ENCODE measurements around the gene RAF1. TPM values are rescaled to one million over a fixed set of nuclear protein-coding genes. Genes with fewer than 3 reads are reported as not detected.

Gene RAF1
- total RNA-seq, 2 donors from 2014 or later: 158 to 183 TPM

DNA sequence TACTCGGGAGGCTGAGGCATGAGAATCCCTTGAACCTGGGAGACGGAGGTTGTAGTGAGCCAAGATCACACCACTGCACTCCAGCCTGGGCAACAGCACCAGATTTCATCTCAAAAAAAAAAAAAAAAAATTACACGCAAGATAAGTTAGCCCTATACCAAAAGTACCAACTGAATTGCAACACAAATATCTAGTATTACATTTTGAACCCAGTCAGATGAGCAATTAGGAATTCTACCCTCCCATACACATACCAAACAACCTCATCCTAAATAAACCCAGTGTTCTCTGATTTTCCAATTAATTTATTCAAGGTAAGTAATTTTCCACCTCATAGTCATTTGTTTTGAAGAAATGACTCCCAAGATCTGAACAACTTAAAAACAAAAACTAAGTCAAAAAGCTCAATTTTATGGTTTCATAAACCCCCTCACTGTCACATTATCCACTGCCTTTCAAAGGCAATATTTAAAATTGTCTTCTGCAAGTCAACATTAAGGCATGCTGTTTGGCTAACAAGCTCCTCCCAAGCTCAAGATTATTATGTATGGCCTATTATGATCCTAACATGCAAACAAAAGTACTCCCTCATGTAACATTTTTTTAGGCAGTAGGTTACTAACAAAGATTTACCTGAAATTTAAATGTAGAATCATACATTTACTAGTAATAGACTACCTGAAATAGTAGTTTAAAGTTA is 4.5 kb downstream of the RAF1 start:
- peaks cover 48 to 68% of the 10 kb centered on the region in 2 donors for H3K4me1 ChIP-seq (ENCODE audit: control insufficient read depth in 1 of 2, low read depth in 2 of 2)
- peak overlapping the region in 1 of 2 donors; percentile 80 for H3K27ac ChIP-seq

DNA sequence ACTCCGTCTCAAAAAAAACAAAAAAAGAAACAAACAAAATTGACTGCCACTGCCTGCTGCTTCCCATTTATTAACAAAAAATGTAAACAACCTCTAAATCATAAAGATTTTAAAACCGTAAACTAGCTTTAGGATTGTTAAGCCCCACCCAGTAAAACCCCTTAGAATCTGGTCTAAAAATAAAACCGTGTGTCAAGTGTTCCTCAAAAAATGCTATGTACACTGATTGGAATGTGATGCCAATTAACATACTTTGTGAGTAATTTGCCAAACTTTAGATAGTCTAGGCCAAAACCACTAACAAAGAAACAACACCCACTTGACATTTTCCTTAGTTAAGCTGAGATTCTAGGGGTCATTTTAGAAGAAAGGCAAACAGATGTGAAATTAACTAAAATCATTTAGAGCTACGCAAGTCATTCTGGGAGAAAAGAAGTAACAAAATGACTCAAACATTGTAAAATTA is 5.3 kb downstream of the RAF1 start:
- H3K27me3 ChIP-seq (replicated peaks; ENCODE audit: insufficient read depth): no peaks in the 10 kb centered on the region
- ATAC-seq (ENCODE audit: insufficient number of reproducible peaks, low FRiP score, low read depth): no peak
- H3K4me1 ChIP-seq (ENCODE audit: control insufficient read depth in 1 of 2, low read depth in 2 of 2): peaks cover 55 to 76% of the 10 kb centered on the region in 2 donors
- peak overlapping the region; percentile 2 for H3K4me3 ChIP-seq
- TF ChIP-seq, protein P1, sequence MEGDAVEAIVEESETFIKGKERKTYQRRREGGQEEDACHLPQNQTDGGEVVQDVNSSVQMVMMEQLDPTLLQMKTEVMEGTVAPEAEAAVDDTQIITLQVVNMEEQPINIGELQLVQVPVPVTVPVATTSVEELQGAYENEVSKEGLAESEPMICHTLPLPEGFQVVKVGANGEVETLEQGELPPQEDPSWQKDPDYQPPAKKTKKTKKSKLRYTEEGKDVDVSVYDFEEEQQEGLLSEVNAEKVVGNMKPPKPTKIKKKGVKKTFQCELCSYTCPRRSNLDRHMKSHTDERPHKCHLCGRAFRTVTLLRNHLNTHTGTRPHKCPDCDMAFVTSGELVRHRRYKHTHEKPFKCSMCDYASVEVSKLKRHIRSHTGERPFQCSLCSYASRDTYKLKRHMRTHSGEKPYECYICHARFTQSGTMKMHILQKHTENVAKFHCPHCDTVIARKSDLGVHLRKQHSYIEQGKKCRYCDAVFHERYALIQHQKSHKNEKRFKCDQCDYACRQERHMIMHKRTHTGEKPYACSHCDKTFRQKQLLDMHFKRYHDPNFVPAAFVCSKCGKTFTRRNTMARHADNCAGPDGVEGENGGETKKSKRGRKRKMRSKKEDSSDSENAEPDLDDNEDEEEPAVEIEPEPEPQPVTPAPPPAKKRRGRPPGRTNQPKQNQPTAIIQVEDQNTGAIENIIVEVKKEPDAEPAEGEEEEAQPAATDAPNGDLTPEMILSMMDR (IDR thresholded peaks at IDR 0.05): no peak
- no peaks in the 10 kb centered on the region for H3K36me3 ChIP-seq
- no peaks in the 10 kb centered on the region for H3K9me3 ChIP-seq
- no peak for DNase-seq (ENCODE audit: low spot score)
- peak overlapping the region; percentile 72 to 80 for H3K27ac ChIP-seq

More for the DNA sequence above, 4.5 kb downstream of the RAF1 start:
- Histone ChIP-seq H3K4me3 (peak overlapping the region; percentile 13), H3K36me3 (no peaks in the 10 kb centered on the region), H3K9me3 (no peaks in the 10 kb centered on the region), H3K27me3 (replicated peaks; ENCODE audit: insufficient read depth) (no peaks in the 10 kb centered on the region)
- TF ChIP-seq, protein P1 (IDR thresholded peaks at IDR 0.05): no peak
- DNase-seq (ENCODE audit: low spot score) (no peak), ATAC-seq (ENCODE audit: insufficient number of reproducible peaks, low FRiP score, low read depth) (no peak)

DNA sequence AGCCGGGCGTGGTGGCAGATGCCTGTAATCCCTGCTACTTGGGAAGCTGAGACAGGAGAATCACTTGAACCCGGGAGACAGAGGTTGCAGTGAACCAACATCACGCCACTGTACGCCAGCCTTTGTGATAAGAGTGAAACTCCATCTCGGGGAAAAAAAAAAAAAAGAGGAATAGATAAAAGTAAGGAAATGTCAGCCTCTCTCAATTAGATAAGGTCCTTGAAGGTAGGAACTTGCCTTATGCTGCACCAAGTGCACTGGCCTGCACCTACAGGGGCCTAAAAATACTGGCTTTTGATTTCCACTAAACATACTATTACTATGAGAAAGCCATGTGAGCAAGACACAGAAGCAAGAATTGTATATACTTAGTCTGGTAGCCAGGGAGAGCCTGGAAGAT is 7.1 kb downstream of the RAF1 start:
- Histone ChIP-seq H3K27ac (peak overlapping the region; percentile 33 to 45), H3K27me3 (replicated peaks; ENCODE audit: insufficient read depth) (no peaks in the 10 kb centered on the region), H3K9me3 (no peaks in the 10 kb centered on the region), H3K36me3 (no peaks in the 10 kb centered on the region), H3K4me3 (no peak overlapping the region), H3K4me1 (ENCODE audit: control insufficient read depth in 1 of 2, low read depth in 2 of 2) (peaks cover 61 to 89% of the 10 kb centered on the region in 2 donors)
- ATAC-seq (ENCODE audit: insufficient number of reproducible peaks, low FRiP score, low read depth) (no peak), DNase-seq (ENCODE audit: low spot score) (no peak)
- TF ChIP-seq, protein P1 (IDR thresholded peaks at IDR 0.05): no peak

DNA sequence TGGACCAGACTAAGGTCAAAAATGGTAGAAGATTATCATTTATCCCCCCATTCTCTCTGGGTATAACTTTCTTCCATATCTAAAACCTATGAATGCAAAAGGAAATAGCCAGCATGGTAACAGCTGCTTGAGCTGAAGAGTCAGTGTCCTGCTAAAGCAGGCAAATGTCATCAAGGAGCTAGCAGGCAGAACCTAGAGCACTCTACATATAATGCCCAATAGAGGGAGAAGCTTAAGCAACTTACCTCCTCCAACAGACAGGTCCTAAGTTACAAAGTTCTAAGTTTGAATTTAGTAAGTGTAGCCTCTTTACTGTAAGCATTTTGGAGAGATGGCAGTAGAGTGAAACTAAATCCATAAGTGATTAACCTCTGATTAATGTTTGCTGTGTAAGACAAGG is 7.7 kb downstream of the RAF1 start:
- Histone ChIP-seq H3K27me3 (replicated peaks; ENCODE audit: insufficient read depth) (no peaks in the 10 kb centered on the region), H3K27ac (no peak overlapping the region), H3K36me3 (no peaks in the 10 kb centered on the region), H3K9me3 (no peaks in the 10 kb centered on the region), H3K4me3 (no peak overlapping the region), H3K4me1 (ENCODE audit: control insufficient read depth in 1 of 2, low read depth in 2 of 2) (peaks cover 54 to 84% of the 10 kb centered on the region in 2 donors)
- TF ChIP-seq, protein P1 (IDR thresholded peaks at IDR 0.05): no peak
- DNase-seq (ENCODE audit: low spot score): no peak
- no peak for ATAC-seq (ENCODE audit: insufficient number of reproducible peaks, low FRiP score, low read depth)

DNA sequence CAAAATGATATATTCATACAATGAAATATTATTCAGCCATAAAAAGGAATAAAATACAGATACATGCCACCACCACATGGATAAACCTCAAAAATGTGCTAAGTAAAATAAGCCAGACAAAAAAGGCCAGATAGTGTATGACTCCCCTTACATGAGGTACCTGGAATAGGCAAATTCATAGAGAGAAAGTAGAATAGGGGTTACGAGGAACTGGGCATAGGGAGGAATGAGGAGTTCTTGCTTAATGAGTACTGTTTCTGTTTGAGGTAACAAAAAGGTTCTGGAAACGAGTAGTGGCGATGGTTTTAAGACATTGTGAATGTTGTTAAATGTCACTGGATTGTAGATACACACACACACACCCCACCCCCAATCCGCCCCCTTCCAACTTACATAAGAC is 8.2 kb downstream of the RAF1 start:
- TF ChIP-seq, protein P1 (IDR thresholded peaks at IDR 0.05): no peak
- H3K4me3 ChIP-seq: no peak overlapping the region
- DNase-seq (ENCODE audit: low spot score): no peak
- H3K27ac ChIP-seq: no peak overlapping the region
- H3K9me3 ChIP-seq: no peaks in the 10 kb centered on the region
- H3K4me1 ChIP-seq (ENCODE audit: control insufficient read depth in 1 of 2, low read depth in 2 of 2): peaks cover 49 to 79% of the 10 kb centered on the region in 2 donors
- ATAC-seq (ENCODE audit: insufficient number of reproducible peaks, low FRiP score, low read depth): no peak
- no peaks in the 10 kb centered on the region for H3K36me3 ChIP-seq
- no peaks in the 10 kb centered on the region for H3K27me3 ChIP-seq (replicated peaks; ENCODE audit: insufficient read depth)
